ENCODE data around the gene GRAMD1A. TPM values are rescaled to one million over a fixed set of nuclear protein-coding genes. Genes with fewer than 3 reads are reported as not detected.
"Not testable (repeated sequence)": the region's sequence is repeated elsewhere in the genome, so short reads cannot be mapped to it uniquely, and the experiment has no call there.

Gene GRAMD1A
- total RNA-seq, 1 donor from 2014 or later = 31.7 TPM

DNA sequence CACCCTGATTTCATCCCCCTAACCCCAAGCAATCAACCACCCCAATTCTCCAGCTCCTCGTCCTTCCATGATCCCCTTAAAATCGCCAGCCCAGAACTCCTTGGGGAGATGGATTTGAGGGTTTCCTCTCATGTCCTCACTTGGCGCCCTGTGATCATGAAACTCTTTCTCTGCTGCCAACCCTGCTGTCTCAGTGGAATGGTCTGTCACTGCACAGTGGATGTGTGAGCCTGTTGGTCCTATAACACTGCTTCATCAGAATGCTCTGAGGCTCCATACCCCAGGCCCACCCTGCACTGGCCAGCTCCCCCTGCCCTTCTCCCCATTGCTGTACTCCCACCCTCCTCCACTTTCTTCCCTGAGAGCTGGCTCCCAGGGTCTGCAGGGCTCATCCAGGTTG is 23.5 kb upstream of the GRAMD1A start:
- DNase-seq (ENCODE audit: low read depth) = no peak

DNA sequence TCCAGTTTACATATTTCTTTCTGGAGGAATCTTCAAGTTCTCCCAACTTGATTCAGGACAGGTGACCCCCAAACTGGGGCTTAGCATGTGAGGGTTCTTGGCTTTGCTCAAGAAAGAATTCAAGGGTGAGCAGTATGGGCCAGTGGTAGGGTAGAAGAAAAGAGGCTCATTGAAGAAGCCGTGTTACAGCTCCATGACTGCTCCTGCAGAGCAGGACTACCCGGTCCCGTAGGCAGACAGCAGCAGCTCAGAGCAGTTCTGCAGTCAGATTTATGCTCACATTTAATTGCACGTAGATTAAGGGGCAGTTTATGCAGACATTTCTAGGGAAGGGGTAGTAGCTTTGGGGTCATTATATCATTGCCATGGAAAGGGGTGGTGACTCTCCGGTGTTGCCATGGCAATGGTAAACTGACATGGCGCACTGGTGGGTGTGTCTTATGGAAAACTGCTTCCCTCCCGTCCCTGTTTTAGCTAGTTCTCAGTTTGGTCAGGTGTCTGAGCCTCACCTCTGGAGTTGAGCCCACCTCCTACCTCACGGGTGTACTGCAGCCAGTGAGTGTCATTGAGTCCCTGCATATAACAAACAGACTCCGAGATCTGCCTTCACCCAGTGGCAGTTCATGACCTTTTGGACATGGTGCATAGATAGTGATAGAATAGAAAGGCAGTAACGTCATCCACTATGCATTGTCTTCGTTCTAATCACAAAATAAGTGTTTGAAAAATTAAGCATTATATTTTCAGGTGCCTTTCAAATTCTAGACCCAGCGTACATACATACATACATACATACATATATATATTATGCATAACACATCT is 20.1 kb upstream of the GRAMD1A start:
- no peak for DNase-seq (ENCODE audit: low read depth)

DNA sequence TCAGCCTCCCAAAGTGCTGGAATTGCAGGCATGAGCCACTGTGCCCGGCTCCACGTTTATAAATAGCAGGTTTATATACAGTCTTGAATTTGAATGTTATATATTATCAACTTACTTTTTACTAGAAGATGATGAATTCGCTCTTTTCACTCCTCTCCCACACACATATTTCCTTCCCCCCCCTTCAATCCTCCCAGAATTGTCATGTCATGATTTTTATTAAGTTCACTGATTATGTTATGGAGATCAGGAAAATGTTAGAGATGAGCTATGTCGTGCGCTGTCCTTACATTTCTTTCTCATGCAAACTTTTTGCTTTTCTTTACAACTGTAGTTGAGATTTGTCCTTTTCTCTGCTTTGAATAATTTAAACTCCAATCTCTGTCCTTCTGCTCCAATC is 17.8 kb upstream of the GRAMD1A start:
- no peak for DNase-seq (ENCODE audit: low read depth)

DNA sequence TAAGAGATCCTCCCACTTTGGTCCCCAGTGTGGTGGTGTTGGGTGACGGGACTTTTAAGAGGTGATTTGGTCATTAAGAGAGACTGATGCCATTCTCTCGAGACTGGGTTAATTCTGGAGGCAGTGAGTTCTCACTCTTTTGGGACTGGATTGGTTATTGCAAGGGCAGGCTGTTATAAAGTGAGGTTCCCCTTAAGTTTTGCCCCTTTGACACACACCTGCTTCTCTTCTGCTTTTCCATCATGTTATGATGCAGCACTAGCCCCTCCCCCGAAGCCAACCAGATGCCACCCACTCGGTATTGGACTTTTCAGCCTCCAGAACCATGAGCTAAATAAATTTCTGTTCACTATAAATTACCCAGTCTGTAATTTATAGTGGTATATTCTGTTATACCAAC is 16.3 kb upstream of the GRAMD1A start:
- DNase-seq (ENCODE audit: low read depth) = no peak

DNA sequence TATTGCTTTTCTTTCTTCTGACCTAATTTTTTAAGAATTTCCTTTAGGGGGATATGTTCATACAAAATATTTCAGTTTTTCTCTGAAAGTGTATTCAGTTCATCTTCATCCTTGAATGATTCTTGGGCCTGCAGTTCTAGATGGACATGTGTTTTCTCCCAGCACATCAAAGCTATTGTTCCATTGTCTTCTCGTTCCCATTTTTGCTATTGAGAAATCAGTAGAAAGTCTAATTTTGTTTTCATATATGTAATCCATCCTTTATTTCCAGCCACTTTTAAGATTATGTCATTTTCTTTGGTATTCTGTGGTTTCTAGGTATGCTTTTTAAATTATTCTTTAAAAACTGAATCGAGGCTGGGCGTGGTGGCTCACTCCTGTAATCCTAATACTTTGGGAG is 15.8 kb upstream of the GRAMD1A start:
- no peak for DNase-seq (ENCODE audit: low read depth)

DNA sequence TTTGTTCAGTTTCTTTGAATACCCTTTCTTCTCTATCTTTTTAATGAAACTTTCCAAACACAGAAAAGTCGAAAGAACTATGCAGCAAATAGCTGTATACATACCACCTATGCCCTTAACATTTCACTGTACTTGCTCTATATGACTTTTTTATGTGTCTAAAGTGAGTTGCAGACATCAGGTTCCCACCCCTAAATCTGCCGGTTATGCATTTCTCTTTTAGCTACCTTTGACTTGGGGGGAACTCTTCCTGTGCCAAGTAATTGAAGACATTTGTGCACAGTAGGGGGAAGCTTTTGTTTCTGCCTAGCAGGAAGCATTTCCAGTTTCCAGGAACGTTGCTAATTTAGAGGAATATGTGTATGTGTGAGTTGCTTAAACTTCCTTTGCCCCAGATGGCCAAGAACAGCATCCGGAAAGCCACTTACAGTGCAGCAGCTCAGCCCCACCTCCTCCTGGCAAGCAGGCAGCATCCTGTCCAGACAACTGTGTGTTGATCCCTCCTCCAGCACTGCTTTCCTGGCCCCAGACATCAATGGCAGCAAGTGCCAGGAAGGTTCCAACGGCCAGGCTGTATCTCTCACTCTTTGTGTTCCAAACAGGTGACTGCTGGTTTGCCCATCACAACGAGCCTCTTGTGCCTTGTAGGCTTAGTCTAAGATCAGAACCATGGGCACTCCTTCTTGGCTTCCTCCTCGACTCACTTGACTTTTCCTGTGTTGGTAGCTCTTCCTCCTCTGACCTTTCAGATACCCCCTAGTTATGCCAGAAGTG is 14.7 kb upstream of the GRAMD1A start:
- DNase-seq (ENCODE audit: low read depth) = no peak

DNA sequence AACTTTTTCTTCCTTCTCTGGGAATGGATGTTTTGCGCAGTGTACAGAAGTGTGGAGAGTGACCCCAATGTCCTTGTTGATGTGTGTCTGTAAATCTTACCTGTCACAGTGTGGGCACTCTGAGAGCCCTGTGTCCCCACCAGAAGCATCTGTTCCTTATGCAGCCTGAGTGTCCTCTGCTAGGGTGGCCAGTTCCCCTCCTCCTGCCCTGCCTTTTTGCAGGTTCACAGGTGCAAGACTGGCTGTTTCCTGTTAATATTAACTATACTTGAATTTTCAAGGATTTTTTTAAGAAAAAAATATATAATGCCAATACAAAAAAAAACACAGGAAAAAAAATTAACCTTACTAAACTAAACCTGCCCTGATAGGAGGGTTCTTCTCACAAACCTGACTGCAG is 12.0 kb upstream of the GRAMD1A start:
- no peak for DNase-seq (ENCODE audit: low read depth)

DNA sequence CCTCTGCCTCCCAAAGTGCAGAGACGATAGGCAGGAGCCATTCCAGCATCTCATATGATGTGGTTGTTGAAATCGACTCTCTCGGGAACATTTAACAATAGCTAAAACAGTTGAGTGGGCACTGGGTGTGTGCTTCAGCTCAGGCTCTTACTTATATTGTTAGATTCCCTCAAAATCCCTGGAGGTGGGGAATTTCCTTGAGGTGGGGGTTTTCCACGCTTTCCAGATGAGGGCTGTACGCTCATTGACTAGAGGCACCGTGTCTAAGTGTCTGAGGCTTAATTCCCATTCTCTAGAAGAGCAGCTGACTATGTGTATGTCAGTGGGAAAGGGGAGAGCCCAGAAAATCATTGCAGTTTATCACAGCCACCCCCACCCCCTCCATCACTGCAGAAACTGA is 10.8 kb upstream of the GRAMD1A start:
- no peak for DNase-seq (ENCODE audit: low read depth)

DNA sequence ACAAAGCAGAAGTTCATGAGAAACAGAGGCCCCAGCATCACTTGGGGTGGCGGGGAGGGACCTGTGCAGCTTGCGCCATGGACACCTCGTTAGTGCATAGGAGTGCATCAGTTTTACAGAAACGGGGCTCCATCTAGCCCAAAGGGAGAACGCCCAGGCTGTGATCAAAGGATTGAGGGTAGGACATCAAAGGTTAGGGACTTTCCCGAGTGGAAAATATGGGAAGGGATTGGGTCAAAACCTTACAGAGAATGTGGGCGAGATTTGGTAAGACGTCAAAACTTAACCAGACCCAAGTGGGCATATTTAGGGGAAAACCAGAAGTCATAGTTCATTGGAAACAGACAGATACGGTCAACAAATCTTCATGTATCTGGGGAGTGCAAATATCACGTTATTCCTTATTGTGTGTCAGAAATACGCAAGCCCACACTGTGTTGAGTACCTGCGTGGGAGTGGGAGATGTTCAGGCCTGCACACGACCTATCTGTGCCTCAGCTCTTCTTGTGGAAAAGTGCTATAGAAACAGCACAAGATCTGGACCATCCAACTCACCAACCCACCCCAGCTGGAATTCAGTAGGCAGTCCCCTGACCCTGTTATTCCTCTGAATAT is 9.4 kb upstream of the GRAMD1A start:
- DNase-seq (ENCODE audit: low read depth) = no peak

DNA sequence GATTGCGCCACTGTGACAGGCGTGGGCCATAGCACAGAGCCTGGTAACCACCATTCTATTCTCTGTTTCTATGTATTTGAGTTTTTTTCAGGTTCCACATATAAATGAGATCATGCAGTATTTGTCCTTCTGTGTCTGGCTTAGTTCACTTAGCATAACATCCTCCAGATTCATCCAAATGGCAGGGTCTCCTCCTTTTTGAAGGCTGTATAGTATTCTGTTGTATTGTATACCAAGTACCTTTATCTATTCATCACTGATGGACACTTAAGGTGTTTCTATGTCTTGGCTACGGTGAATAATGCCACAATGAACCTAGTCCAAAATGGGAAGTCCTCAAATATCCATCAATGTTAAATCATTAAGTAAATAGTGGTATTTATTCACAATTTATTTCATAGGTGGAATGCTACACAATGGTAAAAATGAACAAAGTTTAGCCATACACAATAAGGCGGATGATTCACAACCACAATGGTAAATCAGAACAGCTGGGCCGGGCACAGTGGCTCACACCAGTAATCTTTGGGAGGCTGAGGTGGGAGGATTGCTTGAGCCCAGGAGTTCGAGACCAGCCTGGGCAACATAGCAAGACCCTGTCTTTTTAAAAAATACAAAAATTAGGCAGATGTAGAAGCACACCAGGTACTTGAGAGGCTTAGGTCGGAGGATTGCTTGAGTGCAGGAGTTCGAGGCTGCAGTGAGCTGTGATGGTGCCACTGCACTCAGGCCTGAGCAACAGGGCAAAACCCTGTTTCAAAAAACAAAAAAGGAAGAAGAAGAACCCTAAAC is 8.4 kb upstream of the GRAMD1A start:
- DNase-seq (ENCODE audit: low read depth) = no peak

DNA sequence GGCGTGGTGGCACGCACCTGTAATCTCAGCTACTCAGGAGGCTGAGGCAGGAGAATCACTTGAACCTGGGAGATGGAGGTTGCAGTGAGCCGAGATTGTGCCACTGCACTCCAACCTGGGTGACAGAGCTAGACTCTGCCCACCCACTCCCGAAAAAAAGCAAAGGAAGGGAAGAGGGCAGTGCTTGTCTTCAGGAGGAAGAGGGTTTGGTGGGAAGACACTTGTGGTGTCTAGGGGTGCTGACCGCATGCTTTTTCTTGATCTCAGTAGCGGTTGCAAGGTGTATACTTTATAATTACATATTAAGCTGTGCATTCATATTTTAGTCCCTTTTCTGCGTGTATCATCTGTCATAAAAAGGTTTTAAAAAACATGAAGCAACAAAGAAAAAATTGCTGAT is 7.5 kb upstream of the GRAMD1A start:
- DNase-seq (ENCODE audit: low read depth) = not testable (repeated sequence)

DNA sequence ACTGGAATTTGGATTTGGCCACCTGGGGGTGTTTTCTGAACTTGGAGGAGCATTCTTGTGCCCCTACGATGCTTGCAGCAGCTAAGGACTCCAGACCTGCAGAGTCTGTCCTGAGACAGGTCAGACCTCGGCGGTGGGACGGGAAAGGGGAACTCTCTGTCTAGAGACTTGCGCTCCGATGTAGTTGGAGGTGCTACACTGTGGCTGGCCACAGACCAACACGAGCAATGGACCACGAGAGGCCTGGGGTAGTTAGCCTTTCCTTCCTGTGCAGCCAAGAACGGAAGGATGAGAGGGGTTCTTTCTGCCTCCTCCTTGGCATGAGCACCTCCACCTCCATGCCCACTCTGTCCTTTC is 5.9 kb upstream of the GRAMD1A start:
- no peak for DNase-seq (ENCODE audit: low read depth)

DNA sequence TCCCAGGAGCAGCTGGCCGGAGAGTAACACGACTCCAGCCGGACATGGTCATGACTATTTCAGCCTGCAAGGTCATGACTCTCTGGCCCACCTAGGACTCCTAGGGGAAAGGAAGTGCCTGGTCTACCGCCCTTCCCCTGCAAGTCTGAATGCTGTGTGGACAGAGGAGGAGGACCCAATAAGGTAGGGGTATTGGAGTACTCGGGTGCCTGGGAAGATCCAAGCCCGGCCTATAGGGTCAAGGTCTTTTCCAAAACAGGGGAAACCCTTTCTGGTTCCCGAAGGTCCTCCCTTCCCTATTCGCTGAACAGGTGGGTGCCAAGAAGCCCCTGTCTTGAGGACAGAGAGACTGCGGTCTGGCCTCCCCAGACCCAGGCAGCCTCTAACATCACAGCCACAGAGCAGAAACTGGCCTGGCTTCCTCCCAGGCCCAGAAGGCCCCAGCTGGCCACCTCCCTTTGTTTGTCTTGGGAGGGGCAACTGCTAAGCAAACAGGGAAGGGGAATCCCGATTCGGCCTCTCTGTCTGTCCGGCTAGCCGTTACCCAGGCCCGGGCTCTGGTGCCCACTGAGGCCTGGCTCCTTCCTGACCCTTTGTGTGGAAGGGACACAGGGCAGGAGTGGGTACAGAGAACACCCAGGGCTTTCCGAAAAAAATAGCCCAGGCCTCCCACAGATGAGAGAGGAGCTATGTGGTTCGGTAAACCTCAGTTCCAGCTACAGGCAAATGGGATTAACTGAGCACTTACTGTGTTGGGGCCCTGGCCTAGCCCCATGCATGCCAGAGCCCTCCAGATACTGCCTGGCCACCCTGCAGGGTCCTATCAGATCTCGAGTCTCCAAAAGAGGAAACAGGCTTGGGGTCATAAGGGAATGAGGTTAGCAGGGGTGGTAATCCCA is 5.2 kb upstream of the GRAMD1A start:
- no peak for DNase-seq (ENCODE audit: low read depth)

DNA sequence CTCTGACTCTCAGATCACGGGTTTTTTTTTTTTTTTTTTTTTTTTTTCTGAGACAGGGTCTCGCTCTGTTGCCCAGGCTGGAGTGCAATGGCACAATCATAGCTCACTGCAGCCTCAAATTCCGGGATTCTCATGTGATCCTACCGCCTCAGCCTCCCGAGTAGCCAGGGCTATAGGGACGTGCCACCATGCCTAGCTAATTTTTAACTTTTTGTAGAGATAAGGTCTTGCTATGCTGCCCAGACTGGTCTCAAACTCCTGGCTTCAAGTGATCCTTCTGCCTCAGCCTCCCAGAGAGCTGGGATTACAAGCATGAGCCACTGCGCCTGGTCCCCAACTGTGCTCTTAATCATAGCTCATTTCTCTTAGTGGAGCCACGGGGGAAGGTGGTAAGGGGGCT is 4.6 kb upstream of the GRAMD1A start:
- DNase-seq (ENCODE audit: low read depth) = no peak

DNA sequence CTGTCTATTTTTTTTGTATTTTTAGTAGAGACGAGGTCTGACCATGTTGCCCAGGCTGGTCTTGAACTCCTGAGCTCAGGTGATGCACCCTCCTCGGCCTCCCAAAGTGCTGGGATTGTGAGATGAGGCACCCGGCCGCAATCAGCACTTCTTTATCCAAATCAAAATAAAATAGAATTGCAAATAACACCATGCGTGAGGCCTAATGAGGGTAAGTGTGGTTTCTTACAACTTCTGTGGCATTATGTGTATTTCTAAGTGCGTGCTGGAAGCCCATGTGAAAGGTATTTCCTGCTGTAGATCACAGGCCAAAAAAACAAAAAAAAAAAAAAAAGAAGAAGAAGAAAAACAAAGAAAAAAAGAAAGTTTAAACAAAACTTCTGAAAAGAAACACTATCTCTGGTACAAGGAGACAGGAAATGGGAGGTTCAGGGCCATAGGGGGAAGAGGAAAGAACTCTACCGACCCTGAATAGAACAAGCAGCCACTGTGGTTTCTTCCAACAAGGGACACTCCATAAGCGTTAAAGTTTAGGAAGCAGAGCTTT is 3.0 kb upstream of the GRAMD1A start:
- DNase-seq (ENCODE audit: low read depth) = no peak

DNA sequence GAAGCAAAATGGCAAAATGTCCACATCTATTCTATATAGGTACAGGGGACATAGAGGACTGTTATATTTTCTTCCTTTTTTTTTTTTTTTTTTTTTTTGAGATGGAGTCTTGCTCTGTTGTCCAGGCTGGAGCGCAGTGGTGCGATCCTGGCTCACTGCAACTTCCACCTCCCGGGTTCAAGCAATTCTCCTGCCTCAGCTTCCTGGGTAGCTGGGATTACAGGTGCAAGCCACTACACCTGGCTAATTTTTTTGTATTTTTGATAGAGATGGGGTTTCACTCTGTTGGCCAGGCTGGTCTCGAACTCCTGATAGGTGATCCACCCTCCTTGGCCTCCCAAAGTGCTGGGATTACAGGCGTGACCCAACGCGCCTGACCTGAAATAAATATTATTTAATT is 1.9 kb upstream of the GRAMD1A start:
- not testable (repeated sequence) for DNase-seq (ENCODE audit: low read depth)

DNA sequence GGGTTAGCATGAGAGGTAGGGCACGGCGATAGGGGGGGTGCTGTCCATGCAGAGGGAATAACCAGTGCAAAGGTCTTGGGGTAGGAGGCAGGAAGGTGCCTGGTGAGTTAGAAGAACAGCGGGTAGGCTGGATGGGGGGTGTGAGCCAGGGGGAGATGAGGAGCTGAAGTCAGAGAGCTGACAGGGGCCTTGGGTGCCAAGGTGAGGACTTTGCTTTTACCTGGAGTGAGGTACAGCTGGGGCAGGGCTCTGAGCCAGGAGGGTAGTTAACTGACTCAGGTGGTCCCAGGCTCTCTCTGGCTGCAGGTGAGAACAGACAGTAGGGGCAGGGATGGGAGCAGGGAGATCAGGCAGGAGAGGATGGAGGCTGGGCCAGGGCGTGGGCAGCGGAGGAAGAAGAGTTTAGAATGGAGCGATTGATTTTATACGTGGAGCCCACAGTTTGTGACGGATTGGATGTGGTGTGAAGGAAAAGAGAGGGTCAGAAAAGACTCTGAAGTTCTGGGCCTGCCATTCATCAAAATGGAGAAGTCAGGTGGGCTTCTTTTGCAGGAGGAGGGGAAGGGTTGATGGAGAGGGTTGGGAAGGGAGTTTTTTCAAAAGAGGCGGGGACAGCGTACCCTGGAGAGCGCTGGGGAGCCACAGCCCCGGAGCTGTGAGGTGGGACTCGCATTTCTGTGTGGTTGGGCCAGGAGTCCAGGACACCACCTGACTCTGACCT is 1.2 kb upstream of the GRAMD1A start:
- DNase-seq (ENCODE audit: low read depth) = no peak

DNA sequence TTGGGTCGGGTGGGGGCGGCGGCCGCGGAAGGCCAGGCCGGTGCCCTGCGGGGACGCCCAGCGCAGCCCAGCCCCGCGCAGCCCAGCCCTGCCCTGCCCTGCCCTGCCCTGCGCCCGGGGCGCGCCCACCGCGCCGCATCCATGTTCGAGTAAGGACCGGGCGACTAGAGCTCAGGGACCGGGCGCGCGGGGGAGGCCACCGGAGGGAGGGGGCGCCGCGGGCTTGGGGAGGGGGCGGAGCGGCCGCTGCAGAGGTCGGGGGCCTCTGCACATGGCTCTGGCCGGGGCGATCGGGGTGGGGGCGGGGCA is 169 bp downstream of the GRAMD1A start:
- no peak for DNase-seq (ENCODE audit: low read depth)

DNA sequence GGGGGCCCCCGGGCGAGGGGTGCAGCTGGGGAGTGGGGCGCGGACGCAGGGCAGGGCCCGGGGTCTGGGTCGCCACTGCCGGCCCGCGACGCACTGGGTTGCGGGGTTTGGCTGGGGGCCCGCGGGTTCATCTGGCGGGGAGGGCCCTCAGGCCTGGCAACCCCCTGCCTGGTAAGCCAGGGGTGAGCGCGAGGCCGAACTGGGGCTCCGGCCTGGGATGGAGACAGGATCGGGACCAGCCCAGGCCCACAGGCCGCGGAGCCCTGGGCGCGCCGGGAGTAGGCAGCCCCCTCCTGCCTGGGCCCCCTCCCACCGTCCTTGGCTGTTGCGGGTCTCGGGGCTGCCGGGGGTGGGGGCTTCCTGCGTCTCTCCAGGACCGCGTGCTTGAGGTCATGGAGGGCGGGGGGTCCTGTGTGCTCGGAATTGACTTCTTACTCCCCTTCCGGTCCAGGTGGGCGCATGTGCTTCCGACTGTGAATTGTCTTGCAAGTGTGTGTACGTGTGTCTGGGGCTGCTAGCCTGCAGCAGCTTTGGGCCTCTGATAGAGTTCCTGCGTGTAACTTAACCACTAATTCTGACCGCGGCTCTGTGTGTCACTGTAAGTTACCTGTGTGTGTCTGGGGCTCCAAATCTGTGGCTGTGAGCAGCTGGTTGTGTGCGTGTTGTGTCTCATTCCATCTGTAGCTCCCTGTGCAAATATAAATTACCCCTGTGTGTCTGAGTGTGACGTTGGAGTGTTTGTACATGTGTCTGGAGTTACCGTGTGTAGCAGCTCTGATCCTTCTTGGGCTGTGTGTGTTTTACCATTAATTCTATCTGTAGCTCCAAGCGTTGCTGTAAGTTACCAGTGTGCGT is 751 bp downstream of the GRAMD1A start:
- peak; percentile 23 for DNase-seq (ENCODE audit: low read depth)

Measured in renal cortical epithelial cell (primary cell).